ENCODE results near the gene NIBAN1.
"Not testable (repeated sequence)": the region's sequence is repeated elsewhere in the genome, so short reads cannot be mapped to it uniquely, and the experiment has no call there.

Gene NIBAN1

GRCh38 chr1:184975208-184975870 is 1.0 kb upstream of the NIBAN1 start:
- in situ Hi-C loops (cut with HindIII; ENCODE audit: low pct_ligation_motif_present, low pct_unique_long_range_greater_than_20kb, low sequenced_read_pairs) = loop anchor here (25.0 kb wide), 1 partner anchor 163 kb away; no protein-coding TSS in a partner anchor

GRCh38 chr1:184974837-184975115 is 468 bp upstream of the NIBAN1 start:
- in situ Hi-C loops (cut with HindIII; ENCODE audit: low pct_ligation_motif_present, low pct_unique_long_range_greater_than_20kb, low sequenced_read_pairs) = loop anchor here (25.0 kb wide), 1 partner anchor 162 kb away; no protein-coding TSS in a partner anchor
- DNase-seq = no peak

More at GRCh38 chr1:184975208-184975870, 1.0 kb upstream of the NIBAN1 start:
- DNase-seq = no peak

GRCh38 chr1:184973272-184974055 is 844 bp downstream of the NIBAN1 start:
- peak; percentile 71 for DNase-seq
- in situ Hi-C loops (cut with HindIII; ENCODE audit: low pct_ligation_motif_present, low pct_unique_long_range_greater_than_20kb, low sequenced_read_pairs) = no loop called here

- DNase-seq = peak; percentile 59
- in situ Hi-C loops (cut with HindIII; ENCODE audit: low pct_ligation_motif_present, low pct_unique_long_range_greater_than_20kb, low sequenced_read_pairs) = no loop called here
These were observed 1.8 kb downstream of the NIBAN1 start for GRCh38 chr1:184972315-184973055.

GRCh38 chr1:184971522-184972265 is 2.6 kb downstream of the NIBAN1 start:
- in situ Hi-C loops (cut with HindIII; ENCODE audit: low pct_ligation_motif_present, low pct_unique_long_range_greater_than_20kb, low sequenced_read_pairs) = no loop called here
- DNase-seq = no peak

- DNase-seq = no peak
- in situ Hi-C loops (cut with HindIII; ENCODE audit: low pct_ligation_motif_present, low pct_unique_long_range_greater_than_20kb, low sequenced_read_pairs) = no loop called here
These were observed 3.6 kb downstream of the NIBAN1 start for GRCh38 chr1:184970691-184971161.

- DNase-seq = no peak
- in situ Hi-C loops (cut with HindIII; ENCODE audit: low pct_ligation_motif_present, low pct_unique_long_range_greater_than_20kb, low sequenced_read_pairs) = no loop called here
These were observed 7.3 kb downstream of the NIBAN1 start for GRCh38 chr1:184966989-184967388.

GRCh38 chr1:184965944-184966860 is 8.1 kb downstream of the NIBAN1 start:
- DNase-seq = no peak

GRCh38 chr1:184965439-184965838 is 8.9 kb downstream of the NIBAN1 start:
- no peak for DNase-seq
- in situ Hi-C loops (cut with HindIII; ENCODE audit: low pct_ligation_motif_present, low pct_unique_long_range_greater_than_20kb, low sequenced_read_pairs) = no loop called here

More at GRCh38 chr1:184965944-184966860, 8.1 kb downstream of the NIBAN1 start:
- in situ Hi-C loops (cut with HindIII; ENCODE audit: low pct_ligation_motif_present, low pct_unique_long_range_greater_than_20kb, low sequenced_read_pairs) = no loop called here

GRCh38 chr1:184959626-184960025 is 14.7 kb downstream of the NIBAN1 start:
- in situ Hi-C loops (cut with HindIII; ENCODE audit: low pct_ligation_motif_present, low pct_unique_long_range_greater_than_20kb, low sequenced_read_pairs) = no loop called here
- DNase-seq = no peak

- in situ Hi-C loops (cut with HindIII; ENCODE audit: low pct_ligation_motif_present, low pct_unique_long_range_greater_than_20kb, low sequenced_read_pairs) = no loop called here
These were observed 15.6 kb downstream of the NIBAN1 start for GRCh38 chr1:184958554-184959353.

GRCh38 chr1:184957901-184958300 is 16.4 kb downstream of the NIBAN1 start:
- DNase-seq; in situ Hi-C loops (cut with HindIII; ENCODE audit: low pct_ligation_motif_present, low pct_unique_long_range_greater_than_20kb, low sequenced_read_pairs): not testable (repeated sequence)

More at GRCh38 chr1:184958554-184959353, 15.6 kb downstream of the NIBAN1 start:
- DNase-seq = no peak

GRCh38 chr1:184956999-184957700 is 17.2 kb downstream of the NIBAN1 start:
- DNase-seq = no peak
- in situ Hi-C loops (cut with HindIII; ENCODE audit: low pct_ligation_motif_present, low pct_unique_long_range_greater_than_20kb, low sequenced_read_pairs) = no loop called here

- DNase-seq = peak; percentile 63
- in situ Hi-C loops (cut with HindIII; ENCODE audit: low pct_ligation_motif_present, low pct_unique_long_range_greater_than_20kb, low sequenced_read_pairs) = no loop called here
These were observed 19.9 kb downstream of the NIBAN1 start for GRCh38 chr1:184954232-184954995.

- in situ Hi-C loops (cut with HindIII; ENCODE audit: low pct_ligation_motif_present, low pct_unique_long_range_greater_than_20kb, low sequenced_read_pairs) = no loop called here
- peak; percentile 95 for DNase-seq
These were observed 20.6 kb downstream of the NIBAN1 start for GRCh38 chr1:184953600-184954219.
